Nephron (organoid): ENCODE data around the gene WNT3.

Experiments
- H3K27ac Mint-ChIP-seq, 3 experiments: 2 replicates each; pipeline ENCODE4 v1.8.0; 2020; ENCODE audit warnings: mixed read lengths in 3 of 3, mild to moderate bottlenecking in 2 of 3, moderate library complexity in 1 of 3
- H3K27me3 Mint-ChIP-seq: 2 replicates; pipeline ENCODE4 v1.8.0; 2021; ENCODE audit warnings: low read depth, mild to moderate bottlenecking, moderate library complexity, mixed read lengths
- H3K36me3 Mint-ChIP-seq: 2 replicates; pipeline ENCODE4 v1.8.0; 2020; ENCODE audit warnings: low read depth, mixed read lengths
- H3K4me1 Mint-ChIP-seq: 2 replicates; pipeline ENCODE4 v1.8.0; 2020; ENCODE audit warnings: mixed read lengths
- H3K4me3 Mint-ChIP-seq, 3 experiments: 2 replicates each; pipeline ENCODE4 v1.8.0; 2020; ENCODE audit warnings: mild to moderate bottlenecking in 3 of 3, mixed read lengths in 3 of 3, moderate library complexity in 2 of 3
- H3K9me3 Mint-ChIP-seq: 2 replicates; pipeline ENCODE4 v1.8.0; 2020; ENCODE audit warnings: mixed read lengths
- TF ChIP-seq, protein P1 (sequence below), 3 experiments: fragments of 200-600 bp; sonication (generic); IDR thresholded peaks; one replicate each; pipeline ENCODE4 v1.5.0; 2021; ENCODE audit warnings: antibody characterized with exemption in 3 of 3; ENCODE audit not compliant: unreplicated experiment in 3 of 3

The WNT3 gene

DNA sequence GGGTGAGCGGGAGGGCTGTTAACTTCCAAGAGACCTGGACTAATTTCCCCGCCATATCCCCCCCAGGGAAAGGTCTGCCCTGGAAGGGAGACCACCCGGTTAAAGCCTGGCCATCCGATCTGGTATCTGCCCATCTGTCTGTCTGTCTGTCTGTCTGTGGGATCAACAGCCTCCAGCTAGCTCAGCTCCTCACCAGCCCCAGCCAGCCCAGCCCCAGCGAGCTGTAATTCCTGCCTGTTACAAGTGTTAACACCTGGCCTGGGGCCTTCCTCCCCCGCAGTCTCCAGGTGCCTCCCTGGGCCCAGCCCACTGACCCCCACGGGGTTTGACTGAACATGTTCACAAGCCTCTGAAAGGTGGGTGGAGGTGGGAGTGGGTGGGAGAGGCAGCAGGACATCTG lies 4.0 kb downstream of the WNT3 start:
- no peak overlapping the region for H3K4me3 Mint-ChIP-seq
- no peaks in the 10 kb centered on the region for H3K36me3 Mint-ChIP-seq
- H3K27me3 Mint-ChIP-seq = peaks cover 74% of the 10 kb centered on the region
- no peaks in the 10 kb centered on the region for H3K9me3 Mint-ChIP-seq
- H3K4me1 Mint-ChIP-seq = peaks cover 32% of the 10 kb centered on the region
- H3K27ac Mint-ChIP-seq = no peak overlapping the region
- TF ChIP-seq, protein P1, sequence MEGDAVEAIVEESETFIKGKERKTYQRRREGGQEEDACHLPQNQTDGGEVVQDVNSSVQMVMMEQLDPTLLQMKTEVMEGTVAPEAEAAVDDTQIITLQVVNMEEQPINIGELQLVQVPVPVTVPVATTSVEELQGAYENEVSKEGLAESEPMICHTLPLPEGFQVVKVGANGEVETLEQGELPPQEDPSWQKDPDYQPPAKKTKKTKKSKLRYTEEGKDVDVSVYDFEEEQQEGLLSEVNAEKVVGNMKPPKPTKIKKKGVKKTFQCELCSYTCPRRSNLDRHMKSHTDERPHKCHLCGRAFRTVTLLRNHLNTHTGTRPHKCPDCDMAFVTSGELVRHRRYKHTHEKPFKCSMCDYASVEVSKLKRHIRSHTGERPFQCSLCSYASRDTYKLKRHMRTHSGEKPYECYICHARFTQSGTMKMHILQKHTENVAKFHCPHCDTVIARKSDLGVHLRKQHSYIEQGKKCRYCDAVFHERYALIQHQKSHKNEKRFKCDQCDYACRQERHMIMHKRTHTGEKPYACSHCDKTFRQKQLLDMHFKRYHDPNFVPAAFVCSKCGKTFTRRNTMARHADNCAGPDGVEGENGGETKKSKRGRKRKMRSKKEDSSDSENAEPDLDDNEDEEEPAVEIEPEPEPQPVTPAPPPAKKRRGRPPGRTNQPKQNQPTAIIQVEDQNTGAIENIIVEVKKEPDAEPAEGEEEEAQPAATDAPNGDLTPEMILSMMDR (IDR thresholded peaks at IDR 0.05; ENCODE audit: unreplicated experiment in 3 of 3) = no peak

GRCh38 chr17:46813920-46814319 lies 4.6 kb downstream of the WNT3 start:
- H3K27me3 Mint-ChIP-seq = peaks cover 69% of the 10 kb centered on the region
- H3K4me3 Mint-ChIP-seq = no peak overlapping the region
- peaks cover 32% of the 10 kb centered on the region for H3K4me1 Mint-ChIP-seq
- peak overlapping the region in 1 of 3 experiments; percentile 59 for H3K27ac Mint-ChIP-seq
- H3K9me3 Mint-ChIP-seq = no peaks in the 10 kb centered on the region
- no peaks in the 10 kb centered on the region for H3K36me3 Mint-ChIP-seq
- TF ChIP-seq, protein P1 (IDR thresholded peaks at IDR 0.05; ENCODE audit: unreplicated experiment in 3 of 3) = no peak

DNA sequence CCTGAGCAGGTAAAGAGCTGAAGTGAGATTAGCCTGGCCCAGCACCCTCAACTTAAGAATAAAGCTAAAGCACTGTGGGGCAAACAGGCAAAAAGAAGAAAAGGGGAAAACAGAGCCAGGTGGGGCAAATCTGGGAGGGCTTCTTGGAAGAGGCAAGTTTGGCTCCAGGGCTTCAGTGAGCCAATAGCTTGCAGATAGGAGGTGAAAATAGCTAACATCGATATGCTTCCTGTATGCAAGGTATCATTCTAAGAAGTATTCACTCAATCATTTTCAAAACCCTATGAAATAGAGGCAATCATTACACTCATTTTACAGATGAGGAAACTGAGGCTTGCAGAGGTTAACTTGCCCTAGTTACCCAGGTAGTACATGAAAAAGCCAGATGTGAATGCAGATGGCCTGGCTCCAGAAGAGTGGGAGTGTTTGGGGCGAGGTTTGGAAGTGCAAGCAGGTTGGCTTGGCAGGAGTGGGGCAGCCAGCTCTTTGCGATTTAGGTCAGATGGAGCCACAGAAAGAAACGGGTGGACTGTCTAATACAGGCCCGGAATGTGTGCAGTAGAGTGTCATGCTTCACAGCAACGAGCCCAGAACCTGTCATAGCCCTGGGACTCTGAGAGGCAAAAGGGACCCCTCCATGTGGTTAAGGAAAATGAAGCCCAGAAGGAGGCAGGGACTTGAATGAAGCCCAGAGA lies 5.7 kb downstream of the WNT3 start:
- TF ChIP-seq, protein P1 (IDR thresholded peaks at IDR 0.05; ENCODE audit: unreplicated experiment in 3 of 3) = no peak
- H3K9me3 Mint-ChIP-seq = no peaks in the 10 kb centered on the region
- no peaks in the 10 kb centered on the region for H3K36me3 Mint-ChIP-seq
- peak overlapping the region in 2 of 3 experiments; percentile 33 to 35 for H3K4me3 Mint-ChIP-seq
- peaks cover 31% of the 10 kb centered on the region for H3K4me1 Mint-ChIP-seq
- H3K27me3 Mint-ChIP-seq = peaks cover 58% of the 10 kb centered on the region
- peak overlapping the region; percentile 9 to 90 (median 76) for H3K27ac Mint-ChIP-seq

GRCh38 chr17:46811978-46812583 lies 6.4 kb downstream of the WNT3 start:
- Mint-ChIP-seq H3K4me1 (peaks cover 27% of the 10 kb centered on the region), H3K36me3 (no peaks in the 10 kb centered on the region), H3K4me3 (peak overlapping the region in 2 of 3 experiments; percentile 33 to 35), H3K27ac (peak overlapping the region; percentile 9 to 90 (median 76)), H3K27me3 (peaks cover 51% of the 10 kb centered on the region), H3K9me3 (no peaks in the 10 kb centered on the region)
- TF ChIP-seq, protein P1 (IDR thresholded peaks at IDR 0.05; ENCODE audit: unreplicated experiment in 3 of 3) = no peak

DNA sequence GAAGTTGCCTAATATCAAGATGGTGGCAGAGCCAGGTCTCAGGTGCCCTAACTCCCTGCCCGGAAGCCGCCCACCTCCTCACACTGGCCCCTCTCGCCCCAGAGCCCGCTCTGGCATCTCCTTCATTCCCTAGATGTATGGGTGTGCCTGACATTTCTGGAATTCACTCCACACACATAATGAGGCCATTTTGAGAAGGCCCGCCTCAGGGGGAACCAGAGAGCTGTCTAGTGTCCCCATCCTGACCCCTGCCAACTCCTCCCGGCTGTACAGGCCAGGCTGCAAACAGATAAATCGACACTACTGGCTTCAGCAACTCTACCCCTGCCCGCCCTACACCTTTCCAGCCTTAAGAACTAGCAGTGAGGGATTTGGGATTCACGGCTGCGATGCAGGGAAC lies 7.7 kb downstream of the WNT3 start:
- TF ChIP-seq, protein P1 (IDR thresholded peaks at IDR 0.05; ENCODE audit: unreplicated experiment in 3 of 3) = no peak
- Mint-ChIP-seq H3K36me3 (no peaks in the 10 kb centered on the region), H3K9me3 (no peaks in the 10 kb centered on the region), H3K4me1 (peaks cover 27% of the 10 kb centered on the region), H3K27ac (peak overlapping the region; percentile 37 to 85 (median 82)), H3K4me3 (no peak overlapping the region), H3K27me3 (peaks cover 38% of the 10 kb centered on the region)
